Skeletal muscle tissue (tissue), 4 donors: Measurements from ENCODE around the gene GLP2R. TPM values are rescaled to one million over a fixed set of nuclear protein-coding genes. Genes with fewer than 3 reads are reported as not detected.
A peak's percentile ranks its signal among the peaks of the same experiment; 100 is the strongest.
"Not testable (repeated sequence)": the region's sequence is repeated elsewhere in the genome, so short reads cannot be mapped to it uniquely, and the experiment has no call there.

Source experiments
- H3K27ac ChIP-seq: one replicate; pipeline ENCODE4 v1.7.0; 2013; ENCODE audit warnings: mild to moderate bottlenecking, low read depth, low read length, inconsistent platforms
- H3K27me3 ChIP-seq, 3 donors: one replicate each; pipeline ENCODE4 v1.7.0; 2013; ENCODE audit warnings: low read length in 3 of 3; ENCODE audit not compliant: control insufficient read depth in 3 of 3, insufficient read depth in 3 of 3
- H3K36me3 ChIP-seq, 3 donors: one replicate each; pipeline ENCODE4 v1.7.0; 2013; ENCODE audit warnings: low read length in 3 of 3; ENCODE audit not compliant: control insufficient read depth in 3 of 3, insufficient read depth in 3 of 3
- H3K4me1 ChIP-seq, 3 donors: one replicate each; pipeline ENCODE4 v1.7.0; 2013; ENCODE audit warnings: low read length in 3 of 3, mild to moderate bottlenecking in 3 of 3; ENCODE audit not compliant: control insufficient read depth in 3 of 3, insufficient read depth in 3 of 3
- H3K4me3 ChIP-seq, 3 donors: one replicate each; pipeline ENCODE4 v1.7.0; 2013; ENCODE audit warnings: low read length in 3 of 3
- H3K9ac ChIP-seq, 3 donors: one replicate each; pipeline ENCODE4 v1.7.0; 2013; ENCODE audit warnings: low read length in 3 of 3, mild to moderate bottlenecking in 3 of 3, moderate library complexity in 2 of 3, low read depth in 1 of 3
- H3K9me3 ChIP-seq, 3 donors: one replicate each; pipeline ENCODE4 v1.7.0; 2013; ENCODE audit warnings: low read length in 3 of 3; ENCODE audit not compliant: control insufficient read depth in 3 of 3
- total RNA-seq: library from RNA; depleted of rRNA; stranded (reverse); fragments of >200 nt; gene quantifications from one replicate; pipeline ENCODE4 v1.2.3, GENCODE V29; 2014
- donor health status: Osteomylitis.

GLP2R gene
- not detected for total RNA-seq

DNA sequence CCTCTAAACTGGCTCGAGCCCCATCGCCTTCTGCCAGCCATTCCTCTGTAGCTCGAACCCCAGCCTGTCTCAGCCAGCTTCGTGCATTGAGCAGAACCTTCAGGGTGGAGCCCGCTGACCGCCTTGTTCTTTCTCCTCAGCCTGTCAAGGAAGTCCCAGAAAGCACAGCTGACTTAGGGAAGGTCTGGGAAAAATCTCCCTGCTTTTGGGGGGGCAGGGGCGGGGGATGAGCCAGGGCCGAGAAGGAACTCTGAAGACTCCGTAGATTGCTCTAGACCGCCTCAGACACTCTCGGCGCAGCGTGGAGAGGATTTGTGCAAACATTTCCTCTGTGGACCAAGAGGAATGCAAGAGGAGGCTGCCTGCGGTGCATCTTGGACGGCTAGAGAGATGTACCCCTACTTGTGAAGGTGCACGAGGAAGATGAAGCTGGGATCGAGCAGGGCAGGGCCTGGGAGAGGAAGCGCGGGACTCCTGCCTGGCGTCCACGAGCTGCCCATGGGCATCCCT, at the start of gene GLP2R:
Gene GLP2R (plus strand): TSS at position 284 of the 510 bp plus-strand sequence. CDS start 140 bp downstream, at position 424.
- H3K4me3 ChIP-seq: no peak within 1 kb of the TSS
- peaks cover 3 to 7% (median 4%) of the 10 kb centered on the region in 3 donors for H3K27me3 ChIP-seq
- H3K4me1 ChIP-seq: no peaks in the 10 kb centered on the region
- no peaks in the 10 kb centered on the region for H3K9me3 ChIP-seq
- H3K27ac ChIP-seq: no peak within 1 kb of the TSS
- no peak within 1 kb of the TSS for H3K9ac ChIP-seq
- H3K36me3 ChIP-seq: no peaks in the 10 kb centered on the region

GRCh38 chr17:9776911-9777310, 48.8 kb upstream of the GLP2R start:
- H3K9me3 ChIP-seq: no peaks in the 10 kb centered on the region
- H3K4me3 ChIP-seq: no peak overlapping the region
- H3K27ac ChIP-seq: no peak overlapping the region
- H3K27me3 ChIP-seq: no peaks in the 10 kb centered on the region
- no peak overlapping the region for H3K9ac ChIP-seq
- H3K36me3 ChIP-seq: peaks cover 3 to 24% (median 20%) of the 10 kb centered on the region in 3 donors
- no peaks in the 10 kb centered on the region for H3K4me1 ChIP-seq

- Histone ChIP-seq H3K9ac (no peak overlapping the region), H3K27me3 (no peaks in the 10 kb centered on the region), H3K4me3 (no peak overlapping the region), H3K36me3 (peaks cover 0 to 16% (median 14%) of the 10 kb centered on the region in 3 donors), H3K27ac (no peak overlapping the region), H3K4me1 (peaks cover 8 to 9% (median 9%) of the 10 kb centered on the region in 3 donors), H3K9me3 (no peaks in the 10 kb centered on the region)
Measured at GRCh38 chr17:9780552-9780951, 45.2 kb upstream of the GLP2R start.

- Histone ChIP-seq H3K27ac (no peak overlapping the region), H3K4me1 (peaks cover 8 to 9% (median 9%) of the 10 kb centered on the region in 3 donors), H3K4me3 (no peak overlapping the region), H3K9me3 (no peaks in the 10 kb centered on the region), H3K36me3 (peaks cover 0 to 4% (median 0%) of the 10 kb centered on the region in 3 donors), H3K27me3 (no peaks in the 10 kb centered on the region), H3K9ac (no peak overlapping the region)
Measured at GRCh38 chr17:9783050-9783449, 42.7 kb upstream of the GLP2R start.

GRCh38 chr17:9783465-9783864, 42.3 kb upstream of the GLP2R start:
- H3K27me3 ChIP-seq, H3K36me3 ChIP-seq, H3K9ac ChIP-seq, H3K4me3 ChIP-seq, H3K27ac ChIP-seq, H3K9me3 ChIP-seq: not testable (repeated sequence)
- peaks cover 10 to 12% (median 11%) of the 10 kb centered on the region in 3 donors for H3K4me1 ChIP-seq

DNA sequence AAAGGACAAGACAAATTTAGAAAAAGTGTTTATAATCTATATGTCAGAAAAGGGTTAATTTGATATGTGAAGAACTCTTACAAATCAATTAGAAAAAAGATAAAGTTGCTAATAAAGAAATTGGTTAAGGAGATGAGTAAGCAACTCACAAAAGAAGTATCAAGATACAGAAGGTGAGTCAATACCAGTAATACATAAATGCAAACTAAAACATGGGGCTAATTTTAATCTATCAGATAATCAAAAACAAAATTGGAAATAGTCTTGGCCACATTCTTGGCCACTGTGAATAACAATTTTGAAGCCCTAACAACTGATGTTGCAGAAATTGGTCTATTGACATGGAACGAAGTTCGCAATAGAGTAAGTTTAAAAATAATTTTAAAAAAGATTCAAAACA, 41.2 kb upstream of the GLP2R start:
- Histone ChIP-seq H3K9me3 (no peaks in the 10 kb centered on the region), H3K9ac (no peak overlapping the region), H3K27me3 (no peaks in the 10 kb centered on the region), H3K27ac (no peak overlapping the region), H3K4me3 (no peak overlapping the region), H3K4me1 (peaks cover 14 to 18% (median 18%) of the 10 kb centered on the region in 3 donors), H3K36me3 (peaks cover 0 to 2% (median 0%) of the 10 kb centered on the region in 3 donors)

GRCh38 chr17:9788601-9789000, 37.1 kb upstream of the GLP2R start:
- Histone ChIP-seq H3K27ac (peak overlapping the region; percentile 2), H3K36me3 (no peaks in the 10 kb centered on the region), H3K27me3 (no peaks in the 10 kb centered on the region), H3K9me3 (no peaks in the 10 kb centered on the region), H3K4me1 (peaks cover 26 to 37% (median 34%) of the 10 kb centered on the region in 3 donors), H3K9ac (peak overlapping the region in 2 of 3 donors; percentile 63 to 92), H3K4me3 (peak overlapping the region; percentile 46 to 76 (median 70))

GRCh38 chr17:9790316-9790715, 35.4 kb upstream of the GLP2R start:
- Histone ChIP-seq H3K4me3 (peak overlapping the region; percentile 70 to 82 (median 76)), H3K27me3 (no peaks in the 10 kb centered on the region)

DNA sequence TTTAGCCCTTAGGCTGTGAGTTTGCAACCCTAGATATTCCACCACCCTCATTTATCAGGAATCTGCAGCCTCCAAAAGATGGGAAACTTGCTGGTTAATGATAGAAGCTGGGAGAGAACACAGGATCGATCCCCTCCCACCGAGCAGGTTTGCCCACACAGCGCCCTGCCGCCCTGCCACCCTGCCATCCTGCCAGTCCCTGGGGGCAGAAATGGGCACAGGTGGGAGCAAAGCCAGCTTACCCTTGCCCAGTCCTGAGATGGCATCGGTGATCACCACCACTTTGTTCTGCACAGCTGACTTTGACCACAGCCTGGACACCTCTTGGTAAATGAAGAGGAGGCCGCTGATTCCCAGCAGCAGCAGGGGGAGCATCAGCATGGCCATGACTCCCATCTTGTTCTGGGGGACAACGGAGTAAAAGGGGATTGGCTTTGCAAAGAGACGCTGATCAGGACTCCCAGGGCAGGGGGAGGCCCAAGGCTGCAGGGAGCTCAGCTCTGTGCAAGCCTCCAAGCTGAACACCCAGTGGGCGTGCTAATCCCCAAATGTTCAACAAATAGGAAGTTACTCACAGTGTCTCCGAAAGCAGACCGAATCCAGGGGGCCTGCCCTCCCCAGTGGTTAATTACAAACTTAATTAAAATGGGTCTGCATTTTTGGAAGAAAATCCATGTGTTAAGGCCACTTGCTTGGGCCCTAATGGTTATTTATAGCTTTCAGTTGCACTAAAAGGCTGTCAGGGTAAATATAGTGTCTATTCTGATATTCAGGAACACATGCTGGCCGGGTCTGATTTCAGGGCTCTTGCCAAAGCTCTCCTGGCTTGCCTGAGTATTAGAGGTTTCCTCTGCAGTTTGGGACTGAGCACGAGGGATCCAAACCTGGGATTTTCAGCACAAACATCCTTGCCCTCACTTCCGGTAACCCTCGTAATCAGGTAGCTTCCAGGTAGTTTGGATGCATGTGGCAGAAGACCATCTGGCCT, 34.5 kb upstream of the GLP2R start, which contains the start of gene DHRS7C:
Gene DHRS7C (minus strand): TSS at position 704 of the 988 bp plus-strand sequence. CDS start 308 bp downstream, at position 396.
- Histone ChIP-seq H3K27me3 (no peaks in the 10 kb centered on the region), H3K4me1 (peaks cover 26 to 37% (median 34%) of the 10 kb centered on the region in 3 donors), H3K36me3 (no peaks in the 10 kb centered on the region), H3K27ac (peak within 1 kb of the TSS; percentile 80), H3K4me3 (peak within 1 kb of the TSS; percentile 70 to 82 (median 76)), H3K9ac (peak within 1 kb of the TSS; percentile 71 to 92 (median 87)), H3K9me3 (no peaks in the 10 kb centered on the region)

More at GRCh38 chr17:9790316-9790715, 35.4 kb upstream of the GLP2R start:
- Histone ChIP-seq H3K9me3 (no peaks in the 10 kb centered on the region), H3K36me3 (no peaks in the 10 kb centered on the region), H3K4me1 (peaks cover 26 to 37% (median 34%) of the 10 kb centered on the region in 3 donors), H3K27ac (peak overlapping the region; percentile 80), H3K9ac (peak overlapping the region in 2 of 3 donors; percentile 71 to 92)
